GM12872 (cell line): ENCODE data around the gene SGO2.

Experiments used
- CTCF ChIP-seq: IDR thresholded peaks from 3 replicates; pipeline ENCODE4 v1.5.1; 2011; ENCODE audit warnings: low read depth, mild to moderate bottlenecking, low read length, moderate library complexity; ENCODE audit not compliant: insufficient read depth

The SGO2 gene

GRCh38 chr2:200498402-200499162 lies 27.4 kb upstream of the SGO2 start:
- TF ChIP-seq CTCF, result no peak

- TF ChIP-seq CTCF, result no peak
These were observed 23.8 kb upstream of the SGO2 start for GRCh38 chr2:200502196-200502595.

- no peak for TF ChIP-seq CTCF
These were observed 19.3 kb upstream of the SGO2 start for GRCh38 chr2:200506679-200507078.

- TF ChIP-seq CTCF, result no peak
These were observed 18.8 kb upstream of the SGO2 start for GRCh38 chr2:200507179-200507578.

GRCh38 chr2:200509235-200509611 lies 16.8 kb upstream of the SGO2 start:
- no peak for TF ChIP-seq CTCF

- peak; percentile 73 for TF ChIP-seq CTCF
These were observed 16.2 kb upstream of the SGO2 start, which contains the start of gene KCTD18 for GRCh38 chr2:200509612-200510433. Gene KCTD18 (minus strand): TSS chr2:200510068. CDS start chr2:200507016, 3,052 bp downstream.

GRCh38 chr2:200515155-200515554 lies 10.9 kb upstream of the SGO2 start:
- TF ChIP-seq CTCF, result no peak
